Measurements from ENCODE around the gene STX17.

The STX17 gene

DNA sequence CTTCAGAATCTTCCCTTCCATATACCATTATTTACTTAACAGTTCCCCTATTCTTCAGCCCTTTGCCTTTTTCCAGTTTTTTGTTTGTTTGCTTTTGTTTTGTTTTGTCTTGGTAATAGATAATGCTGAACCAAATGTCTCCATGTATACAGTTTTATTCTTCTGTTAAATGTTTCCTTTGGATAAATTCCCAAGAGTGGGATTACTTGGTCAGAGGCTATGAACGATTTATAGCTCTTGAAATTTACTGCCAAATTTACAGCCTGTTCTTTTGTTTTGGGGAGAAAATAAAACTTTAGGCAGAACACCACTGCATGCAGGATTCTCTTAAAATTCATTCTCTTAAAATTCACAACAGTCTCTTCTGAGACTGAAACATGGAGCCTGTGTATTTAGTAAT, 46.2 kb upstream of the STX17 start (continued):
- TF ChIP-seq YY2 (tag by site-specific recombination; IDR thresholded peaks at IDR 0.05) (no peak), ZNF394 (tag by site-specific recombination; IDR thresholded peaks at IDR 0.05; ENCODE audit: borderline replicate concordance) (no peak), OSR2 (tag by site-specific recombination; IDR thresholded peaks at IDR 0.05) (peak; percentile 31; the same call in 1 of the 2 replicates), ZNF580 (tag by site-specific recombination; IDR thresholded peaks at IDR 0.05) (0 out of 2 replicates have a peak, but pooled peaks have one; percentile 12), ZNF549 (tag by site-specific recombination; IDR thresholded peaks at IDR 0.05) (no peak), IKZF3 (tag by site-specific recombination; IDR thresholded peaks at IDR 0.05) (peak; percentile 63; the same call in 1 of the 2 replicates), ZSCAN30 (tag by site-specific recombination; IDR thresholded peaks at IDR 0.05) (peak; percentile 66), ZNF155 (tag by site-specific recombination; IDR thresholded peaks at IDR 0.05) (no peak), ZXDB (tag by site-specific recombination; IDR thresholded peaks at IDR 0.05) (peak; percentile 68), ZNF121 (tag by site-specific recombination; IDR thresholded peaks at IDR 0.05) (no peak), ZNF664 (tag by site-specific recombination; IDR thresholded peaks at IDR 0.05) (no peak), ZNF138 (tag by site-specific recombination; IDR thresholded peaks at IDR 0.05; ENCODE audit: borderline replicate concordance) (no peak), TSHZ1 (tag by site-specific recombination; IDR thresholded peaks at IDR 0.05; ENCODE audit: borderline replicate concordance) (no peak), FEZF1 (tag by site-specific recombination; IDR thresholded peaks at IDR 0.05) (peak; percentile 93), OVOL3 (tag by site-specific recombination; IDR thresholded peaks at IDR 0.05) (peak; percentile 72), RBAK (tag by site-specific recombination; IDR thresholded peaks at IDR 0.05) (no peak), ZNF785 (tag by site-specific recombination; IDR thresholded peaks at IDR 0.05) (no peak), MZF1 (tag by site-specific recombination; IDR thresholded peaks at IDR 0.05; ENCODE audit: borderline replicate concordance) (0 out of 2 replicates have a peak, but pooled peaks have one; percentile 16), ZNF791 (tag by site-specific recombination; IDR thresholded peaks at IDR 0.05) (no peak), ZNF792 (tag by site-specific recombination; IDR thresholded peaks at IDR 0.05) (peak; percentile 95), ZNF843 (tag by site-specific recombination; IDR thresholded peaks at IDR 0.05) (peak; percentile 87), SP3 (tag by site-specific recombination; IDR thresholded peaks at IDR 0.05) (no peak), ZNF184 (tag by site-specific recombination; IDR thresholded peaks at IDR 0.05) (no peak), PRDM1 (tag by site-specific recombination; IDR thresholded peaks at IDR 0.05) (no peak), ZNF2 (tag by site-specific recombination; IDR thresholded peaks at IDR 0.05) (no peak), ZFP3 (tag by site-specific recombination; IDR thresholded peaks at IDR 0.05; ENCODE audit: low read depth) (no peak)
- TF ChIP-seq, protein P1, sequence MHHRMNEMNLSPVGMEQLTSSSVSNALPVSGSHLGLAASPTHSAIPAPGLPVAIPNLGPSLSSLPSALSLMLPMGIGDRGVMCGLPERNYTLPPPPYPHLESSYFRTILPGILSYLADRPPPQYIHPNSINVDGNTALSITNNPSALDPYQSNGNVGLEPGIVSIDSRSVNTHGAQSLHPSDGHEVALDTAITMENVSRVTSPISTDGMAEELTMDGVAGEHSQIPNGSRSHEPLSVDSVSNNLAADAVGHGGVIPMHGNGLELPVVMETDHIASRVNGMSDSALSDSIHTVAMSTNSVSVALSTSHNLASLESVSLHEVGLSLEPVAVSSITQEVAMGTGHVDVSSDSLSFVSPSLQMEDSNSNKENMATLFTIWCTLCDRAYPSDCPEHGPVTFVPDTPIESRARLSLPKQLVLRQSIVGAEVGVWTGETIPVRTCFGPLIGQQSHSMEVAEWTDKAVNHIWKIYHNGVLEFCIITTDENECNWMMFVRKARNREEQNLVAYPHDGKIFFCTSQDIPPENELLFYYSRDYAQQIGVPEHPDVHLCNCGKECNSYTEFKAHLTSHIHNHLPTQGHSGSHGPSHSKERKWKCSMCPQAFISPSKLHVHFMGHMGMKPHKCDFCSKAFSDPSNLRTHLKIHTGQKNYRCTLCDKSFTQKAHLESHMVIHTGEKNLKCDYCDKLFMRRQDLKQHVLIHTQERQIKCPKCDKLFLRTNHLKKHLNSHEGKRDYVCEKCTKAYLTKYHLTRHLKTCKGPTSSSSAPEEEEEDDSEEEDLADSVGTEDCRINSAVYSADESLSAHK (tag by site-specific recombination; IDR thresholded peaks at IDR 0.05): peak; percentile 72
- TF ChIP-seq, protein P2, sequence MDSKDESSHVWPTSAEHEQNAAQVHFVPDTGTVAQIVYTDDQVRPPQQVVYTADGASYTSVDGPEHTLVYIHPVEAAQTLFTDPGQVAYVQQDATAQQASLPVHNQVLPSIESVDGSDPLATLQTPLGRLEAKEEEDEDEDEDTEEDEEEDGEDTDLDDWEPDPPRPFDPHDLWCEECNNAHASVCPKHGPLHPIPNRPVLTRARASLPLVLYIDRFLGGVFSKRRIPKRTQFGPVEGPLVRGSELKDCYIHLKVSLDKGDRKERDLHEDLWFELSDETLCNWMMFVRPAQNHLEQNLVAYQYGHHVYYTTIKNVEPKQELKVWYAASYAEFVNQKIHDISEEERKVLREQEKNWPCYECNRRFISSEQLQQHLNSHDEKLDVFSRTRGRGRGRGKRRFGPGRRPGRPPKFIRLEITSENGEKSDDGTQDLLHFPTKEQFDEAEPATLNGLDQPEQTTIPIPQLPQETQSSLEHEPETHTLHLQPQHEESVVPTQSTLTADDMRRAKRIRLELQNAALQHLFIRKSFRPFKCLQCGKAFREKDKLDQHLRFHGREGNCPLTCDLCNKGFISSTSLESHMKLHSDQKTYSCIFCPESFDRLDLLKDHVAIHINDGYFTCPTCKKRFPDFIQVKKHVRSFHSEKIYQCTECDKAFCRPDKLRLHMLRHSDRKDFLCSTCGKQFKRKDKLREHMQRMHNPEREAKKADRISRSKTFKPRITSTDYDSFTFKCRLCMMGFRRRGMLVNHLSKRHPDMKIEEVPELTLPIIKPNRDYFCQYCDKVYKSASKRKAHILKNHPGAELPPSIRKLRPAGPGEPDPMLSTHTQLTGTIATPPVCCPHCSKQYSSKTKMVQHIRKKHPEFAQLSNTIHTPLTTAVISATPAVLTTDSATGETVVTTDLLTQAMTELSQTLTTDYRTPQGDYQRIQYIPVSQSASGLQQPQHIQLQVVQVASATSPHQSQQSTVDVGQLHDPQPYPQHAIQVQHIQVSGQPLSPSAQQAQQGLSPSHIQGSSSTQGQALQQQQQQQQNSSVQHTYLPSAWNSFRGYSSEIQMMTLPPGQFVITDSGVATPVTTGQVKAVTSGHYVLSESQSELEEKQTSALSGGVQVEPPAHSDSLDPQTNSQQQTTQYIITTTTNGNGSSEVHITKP (tag by site-specific recombination; IDR thresholded peaks at IDR 0.05): no peak
- TF ChIP-seq, protein P3, sequence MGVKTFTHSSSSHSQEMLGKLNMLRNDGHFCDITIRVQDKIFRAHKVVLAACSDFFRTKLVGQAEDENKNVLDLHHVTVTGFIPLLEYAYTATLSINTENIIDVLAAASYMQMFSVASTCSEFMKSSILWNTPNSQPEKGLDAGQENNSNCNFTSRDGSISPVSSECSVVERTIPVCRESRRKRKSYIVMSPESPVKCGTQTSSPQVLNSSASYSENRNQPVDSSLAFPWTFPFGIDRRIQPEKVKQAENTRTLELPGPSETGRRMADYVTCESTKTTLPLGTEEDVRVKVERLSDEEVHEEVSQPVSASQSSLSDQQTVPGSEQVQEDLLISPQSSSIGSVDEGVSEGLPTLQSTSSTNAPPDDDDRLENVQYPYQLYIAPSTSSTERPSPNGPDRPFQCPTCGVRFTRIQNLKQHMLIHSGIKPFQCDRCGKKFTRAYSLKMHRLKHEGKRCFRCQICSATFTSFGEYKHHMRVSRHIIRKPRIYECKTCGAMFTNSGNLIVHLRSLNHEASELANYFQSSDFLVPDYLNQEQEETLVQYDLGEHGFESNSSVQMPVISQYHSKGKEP (tag by site-specific recombination; IDR thresholded peaks at IDR 0.05): 0 out of 2 replicates have a peak, but pooled peaks have one; percentile 9
